Urinary bladder (tissue), 4 donors: ENCODE results near the gene CRYZL1. TPM values are rescaled to one million over a fixed set of nuclear protein-coding genes. Genes with fewer than 3 reads are reported as not detected.

Source experiments
- DNase-seq: peaks from one replicate; pipeline ENCODE4 v3.0.0-alpha.2; 2015; ENCODE audit errors: extremely low spot score
- H3K27ac ChIP-seq: one replicate; pipeline ENCODE4 v1.5.1; 2013; ENCODE audit warnings: low read depth, mild to moderate bottlenecking, moderate library complexity
- H3K36me3 ChIP-seq: one replicate; pipeline ENCODE4 v1.6.1; 2013; ENCODE audit warnings: mild to moderate bottlenecking, moderate library complexity; ENCODE audit not compliant: insufficient read depth
- H3K4me1 ChIP-seq: one replicate; pipeline ENCODE4 v1.6.1; 2013; ENCODE audit warnings: mild to moderate bottlenecking, moderate library complexity; ENCODE audit not compliant: insufficient read depth
- H3K4me3 ChIP-seq: one replicate; pipeline ENCODE4 v1.5.1; 2013; ENCODE audit warnings: low read depth, low read length
- WGBS: extraction: QIAGEN DNeasy Blood & Tissue Kit; methylation state at CpG from one replicate; pipeline ENCODE4 v1.1.7; 2013; 5-methylcytosine and 5-hydroxymethylcytosine counted together
- polyA plus RNA-seq: library from polyadenylated mRNA; stranded (reverse); fragments of 200-250 nt; gene quantifications from one replicate; pipeline ENCODE4 v1.2.3, GENCODE V29; 2013
- total RNA-seq: library from RNA; depleted of rRNA; stranded (reverse); fragments of >200 nt; gene quantifications from one replicate; pipeline ENCODE4 v1.2.3, GENCODE V29; 2014
- donor health status: healthy with polysubstance abuse.
- donor health status: healthy.

CRYZL1 gene
- total and polyA plus RNA-seq, 2 donors: 29.7 to 69.3 TPM

GRCh38 chr21:33670076-33670978 lies 28.8 kb upstream of the CRYZL1 start:
- no peak for DNase-seq
- no peaks in the 10 kb centered on the region for H3K36me3 ChIP-seq
- no peak overlapping the region for H3K4me3 ChIP-seq
- H3K27ac ChIP-seq: no peak overlapping the region
- no peaks in the 10 kb centered on the region for H3K4me1 ChIP-seq
- 87% methylated on average over 6 of the region's 6 CpGs for WGBS

DNA sequence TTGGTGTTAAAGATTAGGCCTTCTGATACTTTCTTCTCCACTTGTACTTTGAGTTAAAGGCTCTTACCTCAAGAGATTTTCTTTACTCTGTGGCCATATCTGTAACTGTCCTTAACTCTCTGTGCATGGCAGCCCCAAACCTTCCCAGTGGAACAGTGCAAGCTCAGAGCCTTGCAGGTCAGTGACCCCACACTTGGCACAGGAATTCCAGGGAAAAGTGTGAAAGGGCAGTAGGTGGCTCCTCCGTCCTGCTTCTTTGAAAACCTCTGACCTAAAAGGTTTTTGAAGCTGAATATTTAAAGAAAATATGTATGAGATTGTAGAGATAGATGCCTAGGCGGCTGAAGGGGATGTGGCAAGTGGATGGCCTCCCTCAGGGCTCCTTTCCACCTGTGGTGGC lies 27.1 kb upstream of the CRYZL1 start:
- 92% methylated on average over 2 of the region's 2 CpGs for WGBS

GRCh38 chr21:33668180-33668579 lies 26.6 kb upstream of the CRYZL1 start:
- Histone ChIP-seq H3K36me3 (no peaks in the 10 kb centered on the region), H3K4me3 (no peak overlapping the region), H3K27ac (no peak overlapping the region), H3K4me1 (no peaks in the 10 kb centered on the region)
- 43% methylated on average over 4 of the region's 4 CpGs for WGBS
- no peak for DNase-seq

More for the DNA sequence above, 27.1 kb upstream of the CRYZL1 start:
- no peak overlapping the region for H3K4me3 ChIP-seq
- DNase-seq: no peak
- H3K36me3 ChIP-seq: no peaks in the 10 kb centered on the region
- H3K4me1 ChIP-seq: no peaks in the 10 kb centered on the region
- H3K27ac ChIP-seq: no peak overlapping the region

DNA sequence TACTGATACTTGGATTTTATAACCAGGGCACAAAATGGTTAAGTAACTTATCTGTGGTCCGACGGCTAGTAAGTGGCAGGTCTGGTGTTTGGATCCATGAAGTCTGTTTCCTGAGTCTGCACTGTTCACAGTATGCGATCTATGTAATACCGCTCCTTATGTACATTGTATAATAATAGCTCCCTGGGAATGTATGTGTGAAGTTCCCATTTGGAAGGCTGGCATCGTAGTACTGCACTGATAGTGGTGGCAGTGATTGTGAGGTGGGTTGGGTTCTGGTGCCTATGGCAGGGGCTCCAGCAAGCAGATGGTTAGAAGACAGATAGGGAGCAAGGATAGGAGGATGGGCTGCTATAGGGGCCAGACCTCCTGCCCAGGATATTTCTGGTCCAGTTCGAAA lies 26.1 kb upstream of the CRYZL1 start:
- H3K4me1 ChIP-seq: no peaks in the 10 kb centered on the region
- 73% methylated on average over 6 of the region's 6 CpGs for WGBS
- H3K27ac ChIP-seq: no peak overlapping the region
- no peaks in the 10 kb centered on the region for H3K36me3 ChIP-seq
- no peak for DNase-seq
- H3K4me3 ChIP-seq: no peak overlapping the region

DNA sequence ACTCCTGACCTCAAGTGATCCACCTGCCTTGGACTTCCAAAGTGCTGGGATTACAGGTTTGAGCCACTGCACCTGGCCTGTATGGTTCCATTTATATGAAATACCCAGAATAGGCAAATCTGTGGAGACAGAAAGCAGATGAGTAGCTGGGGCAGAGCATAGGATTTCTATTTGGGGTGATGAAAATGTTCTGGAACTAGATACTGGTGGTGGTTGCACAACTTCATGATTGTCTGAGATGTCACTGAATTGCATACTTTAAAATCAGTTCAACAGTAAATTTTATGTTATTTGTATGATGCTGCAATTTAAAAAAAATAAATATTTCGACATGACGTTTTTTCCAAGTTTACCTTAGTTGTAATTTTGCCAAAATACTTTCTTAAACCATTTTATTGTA lies 24.6 kb upstream of the CRYZL1 start:
- DNase-seq: no peak
- 87% methylated on average over 2 of the region's 2 CpGs for WGBS

DNA sequence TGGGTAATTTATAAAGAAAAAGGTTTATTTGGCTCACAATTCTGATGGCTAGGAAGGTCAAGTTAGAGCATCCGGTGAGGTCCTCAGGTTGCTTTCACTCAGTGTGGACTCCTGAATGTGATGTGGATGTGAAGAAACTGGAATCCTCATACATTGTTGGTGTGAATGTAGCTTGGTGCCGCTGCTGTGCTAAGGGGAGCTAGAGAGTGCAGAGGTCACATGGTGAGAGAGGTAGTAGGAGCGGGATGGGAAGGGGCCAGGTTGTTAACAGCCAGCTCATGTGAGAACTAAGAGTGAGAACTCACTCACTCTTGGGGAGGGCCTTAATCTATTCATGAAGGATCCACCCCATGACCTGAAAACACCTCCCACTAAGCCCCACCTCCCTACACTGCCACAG lies 22.6 kb upstream of the CRYZL1 start:
- Histone ChIP-seq H3K36me3 (no peaks in the 10 kb centered on the region), H3K4me1 (no peaks in the 10 kb centered on the region), H3K27ac (no peak overlapping the region), H3K4me3 (no peak overlapping the region)
- DNase-seq: no peak
- WGBS: 98% methylated on average over 3 of the region's 3 CpGs

More for the DNA sequence above, 24.6 kb upstream of the CRYZL1 start:
- Histone ChIP-seq H3K27ac (no peak overlapping the region), H3K36me3 (no peaks in the 10 kb centered on the region), H3K4me3 (no peak overlapping the region), H3K4me1 (no peaks in the 10 kb centered on the region)

- no peak overlapping the region for H3K4me3 ChIP-seq
- WGBS: 70% methylated on average over 2 of the region's 2 CpGs
- H3K4me1 ChIP-seq: no peaks in the 10 kb centered on the region
- H3K36me3 ChIP-seq: no peaks in the 10 kb centered on the region
- H3K27ac ChIP-seq: no peak overlapping the region
- DNase-seq: no peak
These were observed 21.7 kb upstream of the CRYZL1 start for GRCh38 chr21:33663241-33663640.

GRCh38 chr21:33662046-33662445 lies 20.5 kb upstream of the CRYZL1 start:
- no peak for DNase-seq
- Histone ChIP-seq H3K4me1 (no peaks in the 10 kb centered on the region), H3K27ac (no peak overlapping the region), H3K4me3 (no peak overlapping the region), H3K36me3 (no peaks in the 10 kb centered on the region)
- WGBS: 90% methylated on average over 3 of the region's 3 CpGs

GRCh38 chr21:33661146-33661545 lies 19.6 kb upstream of the CRYZL1 start:
- 94% methylated on average over 1 of the region's 1 CpG for WGBS
- Histone ChIP-seq H3K4me3 (no peak overlapping the region), H3K36me3 (no peaks in the 10 kb centered on the region), H3K4me1 (no peaks in the 10 kb centered on the region), H3K27ac (no peak overlapping the region)
- no peak for DNase-seq

DNA sequence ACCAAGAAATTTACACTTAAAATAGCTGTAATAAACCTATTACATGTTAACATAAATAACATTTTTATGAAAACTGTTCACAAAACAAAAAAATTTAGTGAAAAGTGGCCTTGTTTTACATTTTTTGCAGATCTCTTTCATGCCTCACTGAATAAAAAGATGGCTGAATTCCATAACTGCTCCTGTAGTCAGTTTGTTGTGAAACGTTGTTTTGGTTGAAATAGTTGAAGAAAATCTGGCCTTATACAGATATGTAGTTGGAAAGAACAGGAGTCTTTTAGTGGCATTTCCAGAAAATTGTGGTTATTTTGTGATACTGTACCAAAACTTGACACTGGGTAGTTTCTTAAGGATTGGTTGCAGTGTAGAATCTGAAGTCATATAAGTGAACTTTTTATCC lies 18.9 kb upstream of the CRYZL1 start:
- Histone ChIP-seq H3K27ac (no peak overlapping the region), H3K4me1 (no peaks in the 10 kb centered on the region), H3K4me3 (no peak overlapping the region), H3K36me3 (no peaks in the 10 kb centered on the region)
- DNase-seq: no peak
- 48% methylated on average over 1 of the region's 1 CpG for whole genome bisulfite sequencing

GRCh38 chr21:33659568-33659949 lies 18.0 kb upstream of the CRYZL1 start:
- no peaks in the 10 kb centered on the region for H3K4me1 ChIP-seq
- no peaks in the 10 kb centered on the region for H3K36me3 ChIP-seq
- H3K4me3 ChIP-seq: no peak overlapping the region
- WGBS: 95% methylated on average over 1 of the region's 1 CpG
- H3K27ac ChIP-seq: no peak overlapping the region
- no peak for DNase-seq

GRCh38 chr21:33658919-33659567 lies 17.5 kb upstream of the CRYZL1 start:
- 92% methylated on average over 7 of the region's 7 CpGs for WGBS
- no peak for DNase-seq
- Histone ChIP-seq H3K27ac (no peak overlapping the region), H3K36me3 (no peaks in the 10 kb centered on the region), H3K4me1 (no peaks in the 10 kb centered on the region), H3K4me3 (no peak overlapping the region)

- Histone ChIP-seq H3K4me1 (no peaks in the 10 kb centered on the region), H3K27ac (no peak overlapping the region), H3K4me3 (no peak overlapping the region), H3K36me3 (no peaks in the 10 kb centered on the region)
- WGBS: 57% methylated on average over 8 of the region's 8 CpGs
- no peak for DNase-seq
These were observed 15.7 kb upstream of the CRYZL1 start for GRCh38 chr21:33657124-33657820.
